Glomerular visceral epithelial cell (primary cell): ENCODE results near the gene NDUFAB1.
"Not testable (repeated sequence)": the region's sequence is repeated elsewhere in the genome, so short reads cannot be mapped to it uniquely, and the experiment has no call there.

ENCODE experiments used
- DNase-seq: peaks from one replicate; pipeline ENCODE4 v3.0.0-alpha.2; 2016; ENCODE audit errors: extremely low spot score

Gene NDUFAB1

DNA sequence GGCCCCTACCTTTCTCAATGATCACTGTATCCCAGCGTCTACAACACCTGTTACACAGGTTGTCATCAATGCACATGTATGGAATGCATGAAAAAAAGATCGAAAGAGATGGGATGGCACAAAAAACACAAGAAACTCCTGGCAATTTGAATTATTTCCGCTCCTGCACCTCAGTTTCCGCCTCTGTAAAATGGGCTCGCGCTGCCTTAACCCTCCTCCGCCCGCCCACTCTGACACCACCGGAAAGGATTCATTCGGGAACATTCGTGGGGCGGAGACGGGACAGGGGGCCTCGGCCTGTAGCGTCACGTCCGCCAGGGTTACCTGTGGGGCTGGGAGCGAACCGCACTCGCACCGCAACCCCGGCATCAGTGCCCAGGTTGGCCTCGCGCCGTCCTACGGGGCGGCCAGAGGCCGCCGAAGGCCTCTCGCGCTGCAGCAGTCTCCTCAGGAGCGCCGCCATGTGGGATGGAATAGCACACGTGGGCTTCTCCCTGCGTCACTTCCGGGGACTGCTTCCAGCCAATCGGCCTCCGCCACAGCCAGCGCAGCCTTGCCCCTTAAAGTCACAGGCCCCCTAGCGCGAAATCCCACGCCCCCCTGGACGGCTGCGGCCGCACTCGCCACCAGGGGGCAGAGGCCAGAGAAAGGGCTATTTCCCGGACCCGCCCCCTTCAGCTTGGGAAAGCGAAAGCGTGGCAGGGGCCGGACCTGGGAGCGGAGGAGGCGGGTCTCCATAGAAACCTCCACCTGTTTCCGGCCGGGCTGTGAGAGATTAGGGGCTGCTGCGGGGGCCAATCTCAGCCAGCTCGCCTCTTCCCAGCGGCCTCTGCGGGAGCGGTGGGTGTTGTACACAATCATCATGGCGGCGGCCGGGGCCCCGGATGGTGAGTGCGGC, 39.0 kb downstream of the NDUFAB1 start, which contains the start of the genes EARS2 and UBFD1:
Gene EARS2 (minus strand): TSS at position 470 of the 898 bp plus-strand sequence. CDS start 7 bp downstream, at position 463.
Gene UBFD1 (plus strand): TSS at position 847 of the 898 bp plus-strand sequence. CDS start 16 bp downstream, at position 863.
- DNase-seq: peak; percentile 97

DNA sequence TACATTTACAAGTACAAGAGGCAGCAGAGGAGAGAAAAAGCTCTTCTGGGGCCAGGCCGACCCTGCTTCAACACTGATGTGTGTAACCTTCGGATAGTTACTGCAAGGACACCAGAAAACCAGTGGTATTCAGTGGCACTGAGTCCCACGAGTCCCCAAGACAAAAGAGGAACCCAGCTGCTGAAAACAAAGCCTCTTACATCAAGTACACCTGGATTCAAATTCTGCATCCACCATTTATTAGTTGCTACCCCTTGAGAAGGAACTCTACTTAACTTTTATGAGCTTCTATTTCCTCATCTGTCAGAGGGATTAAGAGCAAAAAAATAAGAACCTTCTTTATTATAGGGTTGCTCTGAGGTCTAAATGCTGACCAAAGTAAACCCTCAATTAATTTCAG, 41.6 kb downstream of the NDUFAB1 start:
- DNase-seq: no peak

GRCh38 chr16:23552161-23552560, 44.0 kb downstream of the NDUFAB1 start:
- no peak for DNase-seq

- DNase-seq: no peak
Measured at GRCh38 chr16:23549938-23550337, 46.2 kb downstream of the NDUFAB1 start.

DNA sequence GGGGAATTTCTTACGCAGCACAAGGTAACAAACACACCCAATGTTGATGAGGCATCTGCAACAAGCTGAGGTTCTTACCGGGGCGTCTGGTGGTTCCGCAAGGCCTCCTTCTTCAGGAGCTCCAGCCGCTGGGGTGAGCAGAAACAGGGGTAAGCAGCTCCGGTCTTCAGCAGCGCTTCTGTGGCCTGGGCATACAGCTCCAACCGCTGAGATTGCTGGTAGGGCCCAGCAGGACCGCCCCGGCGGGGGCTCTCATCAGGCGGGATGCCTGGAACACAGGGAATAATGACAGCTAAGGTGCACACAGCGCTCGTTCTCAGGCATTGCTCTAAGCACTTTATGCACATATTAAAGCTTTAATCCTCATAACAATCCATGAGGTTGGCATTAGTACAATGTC, 51.7 kb downstream of the NDUFAB1 start:
- no peak for DNase-seq

DNA sequence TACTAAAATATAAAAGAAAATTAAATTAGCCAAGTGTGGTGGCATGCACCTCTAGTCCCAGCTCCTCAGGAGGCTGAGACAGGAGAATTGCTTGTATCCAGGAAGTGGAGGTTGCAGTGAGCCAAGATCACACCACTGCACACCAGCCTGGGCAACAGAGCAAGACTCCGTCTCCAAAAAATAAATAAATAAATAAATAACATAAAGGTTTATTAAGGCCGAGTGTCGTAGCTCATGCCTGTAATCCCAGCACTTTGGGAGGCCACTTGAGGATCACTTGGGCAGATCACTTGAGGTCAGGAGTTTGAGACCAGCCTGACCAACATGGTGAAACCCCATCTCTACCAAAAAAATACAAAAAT, 55.3 kb downstream of the NDUFAB1 start:
- not testable (repeated sequence) for DNase-seq

- no peak for DNase-seq
Measured at GRCh38 chr16:23539984-23540816, 55.9 kb downstream of the NDUFAB1 start.

- DNase-seq: no peak
Measured at GRCh38 chr16:23538919-23539278, 57.2 kb downstream of the NDUFAB1 start.

DNA sequence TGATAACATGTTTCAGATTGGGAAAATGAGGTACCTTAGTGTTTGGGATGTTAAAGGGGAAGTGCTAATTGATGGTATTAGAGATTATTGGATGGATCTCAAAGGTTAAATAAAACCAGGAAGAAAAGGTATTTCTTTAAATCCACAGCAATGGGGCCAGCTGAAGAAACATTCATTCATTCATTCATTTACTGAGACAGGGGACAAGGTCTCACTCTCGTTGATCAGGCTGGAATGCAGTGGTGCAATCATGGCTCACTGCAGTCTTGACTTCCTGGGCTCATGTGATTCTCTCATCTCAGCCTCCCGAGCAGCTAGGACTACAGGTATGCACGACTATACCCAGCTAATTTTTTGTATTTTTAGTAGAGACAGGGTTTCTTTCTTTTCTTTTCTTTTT, 58.7 kb downstream of the NDUFAB1 start:
- no peak for DNase-seq

GRCh38 chr16:23535901-23536300, 60.2 kb downstream of the NDUFAB1 start:
- DNase-seq: peak; percentile 55

GRCh38 chr16:23534868-23535860, 61.0 kb downstream of the NDUFAB1 start:
- DNase-seq: no peak

GRCh38 chr16:23532448-23532847, 63.7 kb downstream of the NDUFAB1 start:
- no peak for DNase-seq
